Measurements from ENCODE around the gene GALR2.

The GALR2 gene

GRCh38 chr17:76078860-76079534 is 4.4 kb downstream of the GALR2 start, which contains the start of gene ZACN:
TSS of gene ZACN (plus strand) at chr17:76079182. CDS start at chr17:76079265, 83 bp downstream.
- no peak within 1 kb of the TSS for H3K4me3 ChIP-seq (ENCODE audit: low read depth, low read length)

GRCh38 chr17:76079535-76079955 is 5.0 kb downstream of the GALR2 start:
- no peak for TF ChIP-seq CTCF (IDR thresholded peaks at IDR 0.05; ENCODE audit: borderline replicate concordance, insufficient read depth, low read depth, low read length)
- H3K4me3 ChIP-seq (ENCODE audit: low read depth, low read length), result no peak overlapping the region

More at GRCh38 chr17:76078860-76079534, 4.4 kb downstream of the GALR2 start, which contains the start of gene ZACN:
- TF ChIP-seq CTCF (IDR thresholded peaks at IDR 0.05; ENCODE audit: borderline replicate concordance, insufficient read depth, low read depth, low read length), result no peak

GRCh38 chr17:76079956-76080767 is 5.6 kb downstream of the GALR2 start:
- no peak for TF ChIP-seq CTCF (IDR thresholded peaks at IDR 0.05; ENCODE audit: borderline replicate concordance, insufficient read depth, low read depth, low read length)
- no peak overlapping the region for H3K4me3 ChIP-seq (ENCODE audit: low read depth, low read length)

- TF ChIP-seq CTCF (IDR thresholded peaks at IDR 0.05; ENCODE audit: borderline replicate concordance, insufficient read depth, low read depth, low read length), result no peak
- no peak overlapping the region for H3K4me3 ChIP-seq (ENCODE audit: low read depth, low read length)
Observed at GRCh38 chr17:76080768-76081287, 6.2 kb downstream of the GALR2 start.

- H3K4me3 ChIP-seq (ENCODE audit: low read depth, low read length), result no peak overlapping the region
- no peak for TF ChIP-seq CTCF (IDR thresholded peaks at IDR 0.05; ENCODE audit: borderline replicate concordance, insufficient read depth, low read depth, low read length)
Observed at GRCh38 chr17:76081295-76082210, 7.0 kb downstream of the GALR2 start.

GRCh38 chr17:76082326-76083251 is 8.0 kb downstream of the GALR2 start:
- no peak for TF ChIP-seq CTCF (IDR thresholded peaks at IDR 0.05; ENCODE audit: borderline replicate concordance, insufficient read depth, low read depth, low read length)
- no peak overlapping the region for H3K4me3 ChIP-seq (ENCODE audit: low read depth, low read length)
